CD4-positive, alpha-beta T cell treated with Interleukin-21 for 1 hour (primary cell): ENCODE results near the gene LYG2.
"Not testable (repeated sequence)": the region's sequence is repeated elsewhere in the genome, so short reads cannot be mapped to it uniquely, and the experiment has no call there.

Experiments used
- DNase-seq: peaks from one replicate; pipeline ENCODE4 v3.0.0-alpha.2; 2020

LYG2 gene

DNA sequence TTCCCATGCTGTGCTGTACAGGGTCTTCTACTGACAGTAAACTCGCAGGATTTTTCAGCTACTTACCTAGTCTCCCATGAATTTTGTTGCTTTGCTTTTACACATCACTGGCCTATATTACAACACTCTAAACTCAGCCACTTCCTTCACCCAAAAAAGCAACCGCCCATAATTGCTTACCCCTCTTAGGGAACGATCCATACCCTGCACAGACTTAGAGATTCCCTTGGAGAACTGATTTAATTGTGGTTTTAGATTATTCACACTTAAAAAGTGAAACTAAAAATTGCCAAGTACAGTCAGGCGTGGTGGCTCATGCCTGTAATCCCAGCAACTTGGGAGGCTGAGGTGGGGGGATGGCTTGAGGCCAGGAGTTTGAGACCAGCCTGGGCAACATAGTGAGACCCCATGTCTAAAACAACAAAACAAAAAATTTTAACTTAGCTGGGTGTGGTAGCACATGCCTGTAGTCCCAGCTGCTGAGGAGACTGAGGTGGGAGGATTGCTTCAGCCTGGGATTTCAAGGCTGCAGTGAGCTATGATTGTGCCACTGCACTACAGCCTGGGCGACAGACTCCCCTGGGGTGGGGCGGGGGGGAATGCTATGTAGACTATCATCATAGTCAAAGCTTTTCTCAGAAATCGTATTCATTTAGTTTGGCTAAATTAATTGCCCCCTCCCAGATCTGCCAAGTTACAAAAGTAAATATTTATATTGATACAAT is 55.2 kb downstream of the LYG2 start:
- DNase-seq, result no peak

- no peak for DNase-seq
Measured at GRCh38 chr2:99198103-99198841, 57.2 kb downstream of the LYG2 start.

DNA sequence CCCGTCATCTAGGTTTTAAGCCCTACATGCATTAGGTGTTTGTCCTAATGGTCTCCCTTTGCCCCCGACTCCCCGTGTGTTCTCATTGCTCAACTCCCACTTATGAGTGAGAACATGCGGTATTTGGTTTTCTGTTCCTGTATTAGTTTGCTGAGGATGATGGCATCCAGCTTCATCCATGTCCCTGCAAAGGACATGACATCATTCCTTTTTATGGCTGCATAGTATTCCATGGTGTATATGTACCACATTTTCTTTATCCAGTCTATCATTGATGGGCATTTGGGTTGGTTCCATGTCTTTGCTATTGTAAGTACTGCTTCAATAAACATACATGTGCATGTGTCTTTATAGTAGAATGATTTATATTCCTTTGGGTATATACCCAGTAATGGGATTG is 63.1 kb downstream of the LYG2 start:
- not testable (repeated sequence) for DNase-seq
